GM12872 (cell line): Measurements from ENCODE around the gene NOL9.

Source experiments
- TF ChIP-seq, protein P1 (sequence below): IDR thresholded peaks from 3 replicates; pipeline ENCODE4 v1.5.1; 2011; ENCODE audit warnings: low read depth, mild to moderate bottlenecking, low read length, moderate library complexity; ENCODE audit not compliant: insufficient read depth

The NOL9 gene

DNA sequence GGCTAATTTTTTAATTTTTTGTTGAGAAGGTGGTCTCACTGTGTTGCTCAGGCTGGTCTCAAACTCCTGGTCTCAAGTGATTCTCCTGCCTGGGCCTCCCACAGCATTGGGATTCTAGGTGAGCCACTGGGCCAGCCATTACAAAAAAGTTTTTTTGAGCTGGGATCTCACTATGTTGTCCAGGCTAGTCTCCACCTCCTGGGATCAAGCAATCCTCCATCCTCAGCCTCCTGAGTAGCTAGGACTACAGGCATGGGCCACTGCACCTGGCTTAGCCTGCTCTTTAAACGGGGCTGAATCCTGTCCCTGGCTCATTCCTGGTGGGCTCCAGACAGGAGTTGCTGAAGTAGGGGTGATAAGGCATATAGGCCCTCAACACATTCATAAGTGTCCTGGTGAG, 3.3 kb upstream of the NOL9 start:
- TF ChIP-seq, protein P1, sequence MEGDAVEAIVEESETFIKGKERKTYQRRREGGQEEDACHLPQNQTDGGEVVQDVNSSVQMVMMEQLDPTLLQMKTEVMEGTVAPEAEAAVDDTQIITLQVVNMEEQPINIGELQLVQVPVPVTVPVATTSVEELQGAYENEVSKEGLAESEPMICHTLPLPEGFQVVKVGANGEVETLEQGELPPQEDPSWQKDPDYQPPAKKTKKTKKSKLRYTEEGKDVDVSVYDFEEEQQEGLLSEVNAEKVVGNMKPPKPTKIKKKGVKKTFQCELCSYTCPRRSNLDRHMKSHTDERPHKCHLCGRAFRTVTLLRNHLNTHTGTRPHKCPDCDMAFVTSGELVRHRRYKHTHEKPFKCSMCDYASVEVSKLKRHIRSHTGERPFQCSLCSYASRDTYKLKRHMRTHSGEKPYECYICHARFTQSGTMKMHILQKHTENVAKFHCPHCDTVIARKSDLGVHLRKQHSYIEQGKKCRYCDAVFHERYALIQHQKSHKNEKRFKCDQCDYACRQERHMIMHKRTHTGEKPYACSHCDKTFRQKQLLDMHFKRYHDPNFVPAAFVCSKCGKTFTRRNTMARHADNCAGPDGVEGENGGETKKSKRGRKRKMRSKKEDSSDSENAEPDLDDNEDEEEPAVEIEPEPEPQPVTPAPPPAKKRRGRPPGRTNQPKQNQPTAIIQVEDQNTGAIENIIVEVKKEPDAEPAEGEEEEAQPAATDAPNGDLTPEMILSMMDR: no peak

DNA sequence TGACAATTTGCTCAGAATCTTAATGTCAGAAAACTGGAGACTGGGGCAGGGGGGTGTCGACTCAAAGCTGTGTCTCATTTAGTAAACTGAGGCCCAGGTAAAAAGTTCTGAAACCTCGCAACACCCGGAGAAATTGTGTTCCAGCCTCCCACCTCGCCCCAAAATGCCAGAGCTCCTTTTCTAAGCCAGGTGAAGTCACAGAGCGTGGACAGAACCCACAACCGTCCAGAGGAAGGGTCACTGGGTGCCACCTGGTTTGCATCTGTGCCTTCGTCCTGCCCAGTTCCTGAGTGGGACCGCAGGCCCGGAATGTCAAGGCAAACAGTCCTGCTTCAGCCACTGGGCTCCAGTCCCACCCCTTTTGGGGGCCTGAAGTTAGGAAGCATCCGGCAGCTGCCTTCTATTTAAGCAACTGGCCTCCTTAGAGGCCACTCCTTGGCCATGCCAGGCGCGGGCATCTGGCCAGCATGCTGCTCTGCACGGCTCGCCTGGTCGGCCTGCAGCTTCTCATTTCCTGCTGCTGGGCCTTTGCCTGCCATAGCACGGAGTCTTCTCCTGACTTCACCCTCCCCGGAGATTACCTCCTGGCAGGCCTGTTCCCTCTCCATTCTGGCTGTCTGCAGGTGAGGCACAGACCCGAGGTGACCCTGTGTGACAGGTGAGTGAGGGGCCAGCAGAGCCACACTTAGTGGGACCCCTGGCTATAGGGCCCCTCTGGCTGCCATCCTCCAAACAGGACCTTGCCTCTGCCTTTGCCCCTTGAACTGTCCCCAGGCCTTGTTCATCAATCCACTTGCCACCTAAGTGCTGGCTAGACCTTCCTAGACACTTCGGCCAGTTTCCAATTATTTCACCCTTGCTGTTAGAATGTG, 830 bp upstream of the NOL9 start, which contains the start of gene TAS1R1:
TSS of gene TAS1R1 (plus strand) at position 401 of the 872 bp plus-strand sequence. CDS start at position 468, 67 bp downstream.
- TF ChIP-seq, protein P1: no peak

DNA sequence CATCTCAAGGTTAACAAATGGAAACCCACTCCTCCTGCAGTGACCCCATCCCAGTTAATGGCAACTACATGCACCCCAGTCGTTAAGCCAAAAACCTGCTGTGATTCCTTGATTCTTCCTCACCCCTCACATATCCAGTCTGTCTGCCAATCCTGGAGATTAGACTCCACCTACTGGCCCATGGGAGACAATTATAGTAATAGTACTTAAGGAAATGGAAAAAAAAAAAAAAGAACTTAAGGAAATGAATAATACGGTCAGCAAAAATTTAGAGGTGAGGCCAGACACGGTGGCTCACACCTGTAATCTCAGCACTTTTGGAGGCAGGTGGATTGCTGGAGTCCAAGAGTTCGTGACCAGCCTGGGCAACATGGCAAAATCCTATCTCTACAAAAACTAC, 7.0 kb downstream of the NOL9 start:
- TF ChIP-seq, protein P1: no peak

DNA sequence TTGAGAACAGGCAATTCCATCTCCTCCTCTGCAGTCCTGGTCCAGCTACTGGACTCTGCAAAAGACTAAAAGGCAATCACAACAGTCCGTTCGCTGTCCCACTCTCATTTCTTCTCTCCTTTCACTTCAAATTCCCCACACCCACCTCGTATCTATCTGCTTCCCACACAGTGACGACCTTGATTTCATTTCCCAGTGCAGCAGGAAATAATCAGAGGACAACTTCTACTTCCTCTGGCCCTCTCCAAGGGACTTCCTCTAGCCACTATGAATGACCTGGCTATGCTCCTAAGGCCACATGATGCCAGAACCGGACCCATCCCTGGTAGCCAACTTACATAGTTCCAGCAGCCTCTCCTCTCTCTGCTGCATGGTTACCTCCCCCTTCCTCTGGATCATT, 8.0 kb downstream of the NOL9 start:
- TF ChIP-seq, protein P1: no peak

DNA sequence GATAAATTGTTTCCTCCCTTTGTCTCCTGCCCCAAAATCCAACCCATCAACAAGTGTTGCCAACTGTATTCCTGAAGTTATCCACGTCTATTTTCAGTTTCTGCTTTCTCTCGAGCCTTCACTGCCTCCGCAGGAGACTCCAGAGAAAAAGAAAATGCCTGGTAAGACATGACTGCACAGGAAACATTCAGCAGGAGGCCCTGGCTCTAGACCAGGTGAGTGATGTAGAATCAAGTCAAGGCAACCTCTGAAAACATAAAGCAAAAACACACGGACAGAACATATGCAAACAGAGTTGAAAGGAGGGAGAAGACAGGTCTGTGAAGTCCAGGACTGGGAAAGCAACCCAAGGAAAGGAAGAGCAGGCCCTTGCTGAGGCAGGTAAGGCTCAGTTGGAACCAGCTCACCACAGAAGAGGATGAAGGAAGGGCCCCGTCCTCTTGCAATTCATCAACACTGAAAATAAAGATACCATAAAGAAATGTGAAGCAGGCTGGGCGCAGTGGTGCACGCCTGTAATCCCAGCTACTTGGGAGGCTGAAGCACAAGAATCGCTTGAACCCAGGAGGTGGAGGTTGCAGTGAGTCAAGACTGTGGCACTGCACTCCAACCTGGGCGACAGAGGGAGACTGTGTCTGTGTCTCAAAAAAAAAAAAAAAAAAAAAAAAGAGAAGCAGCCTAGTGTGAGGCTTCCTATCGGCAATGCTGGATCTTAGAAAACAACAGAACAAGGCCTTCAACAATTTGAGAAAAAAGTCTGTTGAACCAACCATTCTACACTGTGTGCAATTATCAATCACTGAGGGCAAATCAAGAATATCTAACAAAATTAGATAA, 8.8 kb downstream of the NOL9 start:
- TF ChIP-seq, protein P1: no peak

DNA sequence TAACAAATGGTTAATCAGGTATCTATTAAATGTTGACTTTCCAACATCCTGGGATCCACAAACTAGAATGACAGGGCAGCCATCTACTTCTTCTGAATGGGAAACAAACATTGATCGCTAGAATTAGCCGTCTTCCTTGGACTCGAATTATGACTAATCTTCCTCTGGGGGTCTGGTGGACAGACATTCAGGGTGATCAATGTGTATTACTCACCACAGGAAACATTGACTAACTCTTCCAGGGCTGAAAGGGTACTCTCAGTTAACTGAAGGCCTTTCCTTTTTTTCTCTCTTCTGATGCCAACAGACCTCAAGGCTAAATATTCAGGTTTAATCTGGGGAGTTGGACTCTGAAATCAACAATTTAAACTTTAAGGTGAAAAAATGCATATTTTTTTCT, 9.5 kb downstream of the NOL9 start:
- TF ChIP-seq, protein P1: no peak

DNA sequence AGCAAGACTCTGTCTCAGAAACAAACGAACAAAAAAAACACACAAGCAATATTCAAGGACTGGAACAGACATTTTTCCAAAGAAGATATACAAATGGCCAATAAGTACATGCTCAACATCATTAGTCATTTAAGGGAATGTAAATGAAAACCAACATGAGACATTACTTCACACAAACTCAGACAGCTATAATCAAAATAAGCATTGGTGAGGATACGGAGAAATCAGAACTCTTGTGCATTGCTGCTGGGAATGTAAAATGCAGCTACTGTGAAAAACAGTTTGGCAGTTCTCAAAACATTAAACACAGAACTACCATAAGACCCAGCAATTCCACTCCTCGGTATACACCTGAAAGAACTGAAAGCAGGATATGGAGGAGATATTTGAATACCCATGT, 15.4 kb downstream of the NOL9 start:
- TF ChIP-seq, protein P1: no peak
